HG03378 (cell line): ENCODE data around the gene ATP1A4.

Experiments
- ATAC-seq: cut with Tn5 transposase; IDR thresholded peaks from one replicate; pipeline ENCODE4 v1.9.1; 2021; ENCODE audit warnings: mild to moderate bottlenecking, moderate library complexity; ENCODE audit not compliant: unreplicated experiment

ATP1A4 gene

GRCh38 chr1:160169553-160170399 is 18.4 kb downstream of the ATP1A4 start:
- ATAC-seq = peak; percentile 67

GRCh38 chr1:160171354-160171753 is 20.0 kb downstream of the ATP1A4 start:
- ATAC-seq = no peak

DNA sequence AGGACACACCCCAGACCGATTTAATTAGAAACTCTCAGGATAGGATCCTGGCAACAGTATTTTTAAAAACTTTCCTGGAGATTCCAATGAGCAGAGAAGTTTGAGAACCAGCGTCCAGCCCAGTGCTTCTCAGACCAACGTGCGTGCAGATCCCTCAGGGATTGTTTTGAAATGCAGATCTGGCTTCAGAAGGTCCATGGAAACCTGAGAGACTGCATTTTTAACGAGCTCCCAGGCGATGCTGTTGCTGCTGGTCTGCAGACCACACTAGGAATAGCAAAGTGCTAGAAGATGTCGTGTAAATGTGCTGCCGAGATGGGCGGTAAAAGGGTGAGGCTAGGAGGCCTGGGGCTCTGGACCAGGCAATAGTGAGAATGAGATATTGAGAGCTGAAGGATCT is 20.6 kb downstream of the ATP1A4 start:
- no peak for ATAC-seq

DNA sequence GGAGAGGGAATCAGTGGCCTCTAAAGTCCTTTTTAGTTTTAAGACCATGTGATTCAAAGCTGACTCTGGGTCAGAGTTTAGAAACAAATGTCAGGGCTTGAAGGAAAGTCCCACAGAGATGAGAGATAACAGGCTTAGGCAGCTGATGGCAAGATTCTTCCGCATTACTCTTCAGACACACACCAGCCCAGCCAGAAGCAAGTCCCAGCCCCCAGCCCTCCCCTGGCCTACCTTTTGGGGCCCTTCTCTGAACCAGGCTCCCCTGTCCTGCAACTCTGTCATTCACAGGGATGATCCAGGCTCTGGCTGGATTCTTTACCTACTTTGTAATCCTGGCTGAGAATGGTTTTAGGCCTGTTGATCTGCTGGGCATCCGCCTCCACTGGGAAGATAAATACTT is 25.8 kb downstream of the ATP1A4 start:
- no peak for ATAC-seq

GRCh38 chr1:160177667-160178066 is 26.3 kb downstream of the ATP1A4 start:
- ATAC-seq = no peak

DNA sequence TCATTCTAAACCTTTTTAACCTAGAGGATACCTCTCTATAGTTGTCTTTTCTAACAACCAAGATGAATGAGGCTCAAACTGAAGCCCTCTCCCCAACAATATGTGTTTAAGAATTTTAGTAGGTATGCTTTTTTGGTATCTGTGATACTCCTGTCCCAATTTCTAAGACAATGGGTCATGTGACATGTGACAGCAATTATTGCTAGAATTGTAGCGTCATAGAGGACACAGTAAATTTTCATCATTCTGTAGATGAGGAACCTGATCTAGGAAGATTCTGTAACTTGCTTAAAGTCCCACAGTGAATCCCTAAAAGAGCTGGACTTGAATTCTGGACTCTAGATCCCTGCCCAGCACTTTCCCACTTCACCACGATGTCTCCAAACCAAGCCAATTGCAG is 27.3 kb downstream of the ATP1A4 start:
- no peak for ATAC-seq

DNA sequence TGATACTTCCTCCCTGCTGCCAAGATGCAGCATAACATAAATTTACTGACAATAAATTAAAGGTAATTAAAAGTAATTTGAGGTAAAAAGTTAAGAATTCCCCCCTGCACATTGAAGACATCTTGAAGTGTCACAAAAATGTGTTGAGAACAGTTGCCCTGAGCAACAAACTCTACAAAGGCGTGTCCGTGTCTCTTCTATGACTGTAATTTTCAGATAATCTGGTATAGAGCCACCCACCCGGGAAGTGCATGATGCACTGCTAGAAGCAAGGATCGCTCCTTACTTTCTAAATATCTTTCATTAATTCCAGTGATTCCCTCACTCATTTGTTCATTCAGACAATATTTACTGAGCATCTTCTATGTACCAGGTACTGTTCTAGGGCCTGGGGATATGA is 27.9 kb downstream of the ATP1A4 start:
- no peak for ATAC-seq

GRCh38 chr1:160186246-160186645 is 34.8 kb downstream of the ATP1A4 start:
- no peak for ATAC-seq

GRCh38 chr1:160186729-160187128 is 35.3 kb downstream of the ATP1A4 start:
- no peak for ATAC-seq

GRCh38 chr1:160187407-160187806 is 36.0 kb downstream of the ATP1A4 start:
- ATAC-seq = no peak

GRCh38 chr1:160188341-160188740 is 36.9 kb downstream of the ATP1A4 start:
- ATAC-seq = no peak

DNA sequence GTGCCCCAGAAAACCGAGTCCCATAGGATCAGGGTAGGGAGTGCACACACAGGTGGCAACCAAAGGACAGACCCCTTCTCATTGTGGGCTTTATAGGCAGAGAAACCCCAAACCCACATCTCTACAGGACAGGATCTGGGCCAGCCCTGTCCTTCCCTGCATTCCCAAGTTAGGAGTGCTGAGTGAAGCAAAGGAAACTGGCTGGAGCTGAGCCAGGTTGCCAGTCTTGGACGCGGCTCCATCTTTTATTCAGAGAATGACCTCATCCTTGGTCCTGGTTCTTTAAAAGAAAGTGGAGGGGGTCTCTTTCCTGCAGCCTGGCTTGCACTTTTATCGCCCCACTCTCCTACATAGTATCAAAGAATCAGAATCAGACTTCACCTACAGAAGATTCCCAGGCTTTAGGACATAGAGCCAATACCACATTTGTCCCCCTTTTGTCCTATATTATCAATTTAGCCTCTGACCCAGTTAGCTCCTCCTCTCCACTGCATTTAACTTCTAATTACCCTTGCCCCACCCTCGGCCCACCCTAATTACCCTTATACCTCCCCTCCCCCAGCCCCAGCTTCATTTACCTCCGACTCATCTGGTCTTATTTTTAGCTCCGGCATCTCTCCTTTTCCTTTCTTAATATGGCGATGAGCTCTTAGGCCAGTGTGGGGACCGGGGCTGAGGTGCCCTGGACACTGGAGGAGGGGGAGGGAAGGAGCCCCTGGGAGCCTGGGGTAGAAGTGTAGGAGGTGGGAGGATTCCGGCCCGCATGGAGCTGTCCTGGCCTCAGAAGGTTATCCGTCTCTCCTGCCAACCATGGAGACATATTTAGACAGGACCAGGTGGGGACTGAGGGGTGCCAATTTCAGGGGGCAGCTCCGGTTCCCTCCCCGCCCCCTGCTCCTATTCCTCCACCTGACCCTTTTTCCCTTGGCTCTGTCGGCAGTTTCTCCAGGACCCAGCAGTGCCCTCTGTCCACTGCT is 38.5 kb downstream of the ATP1A4 start, which contains the start of gene CASQ1:
Gene CASQ1 (plus strand): TSS at position 927 of the 977 bp plus-strand sequence. CDS start 177 bp downstream, outside the sequence.
- ATAC-seq = no peak

- no peak for ATAC-seq
Measured at GRCh38 chr1:160191756-160192155, 40.4 kb downstream of the ATP1A4 start.

- no peak for ATAC-seq
Measured at GRCh38 chr1:160192234-160192633, 40.8 kb downstream of the ATP1A4 start.

DNA sequence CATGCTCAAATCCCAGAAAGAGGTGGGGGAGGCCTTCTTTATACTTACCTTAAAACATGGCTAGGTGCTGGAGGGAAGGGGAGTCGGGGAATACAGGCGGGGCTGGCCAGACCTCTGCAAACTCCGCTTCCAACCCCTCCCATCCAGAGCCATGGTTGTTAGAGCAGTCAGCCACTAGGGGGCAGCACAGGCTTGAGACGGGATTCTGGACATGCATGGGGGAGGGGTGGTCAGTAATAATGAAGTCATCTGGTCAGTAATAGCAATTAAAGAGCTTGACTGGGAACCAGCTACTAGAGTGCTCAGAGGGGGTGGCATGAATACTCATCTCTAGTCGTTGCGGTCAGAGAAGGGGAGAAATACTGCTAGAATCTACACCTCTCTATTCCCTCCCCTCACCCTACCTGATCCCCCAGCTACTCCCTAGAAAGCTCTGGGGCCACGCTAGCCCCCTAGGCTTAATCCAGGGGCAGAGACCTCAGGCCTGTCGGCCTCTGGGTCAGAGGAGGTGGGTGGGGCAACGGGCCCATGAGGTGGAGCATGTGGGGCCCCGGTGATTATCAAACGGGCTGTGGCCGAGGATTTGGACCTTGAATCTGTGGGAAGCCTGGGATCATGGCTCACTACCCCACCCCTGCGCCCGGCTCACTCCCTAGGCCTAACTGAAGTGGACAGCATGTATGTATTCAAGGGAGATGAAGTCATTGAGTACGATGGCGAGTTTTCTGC is 41.9 kb downstream of the ATP1A4 start:
- ATAC-seq = no peak

DNA sequence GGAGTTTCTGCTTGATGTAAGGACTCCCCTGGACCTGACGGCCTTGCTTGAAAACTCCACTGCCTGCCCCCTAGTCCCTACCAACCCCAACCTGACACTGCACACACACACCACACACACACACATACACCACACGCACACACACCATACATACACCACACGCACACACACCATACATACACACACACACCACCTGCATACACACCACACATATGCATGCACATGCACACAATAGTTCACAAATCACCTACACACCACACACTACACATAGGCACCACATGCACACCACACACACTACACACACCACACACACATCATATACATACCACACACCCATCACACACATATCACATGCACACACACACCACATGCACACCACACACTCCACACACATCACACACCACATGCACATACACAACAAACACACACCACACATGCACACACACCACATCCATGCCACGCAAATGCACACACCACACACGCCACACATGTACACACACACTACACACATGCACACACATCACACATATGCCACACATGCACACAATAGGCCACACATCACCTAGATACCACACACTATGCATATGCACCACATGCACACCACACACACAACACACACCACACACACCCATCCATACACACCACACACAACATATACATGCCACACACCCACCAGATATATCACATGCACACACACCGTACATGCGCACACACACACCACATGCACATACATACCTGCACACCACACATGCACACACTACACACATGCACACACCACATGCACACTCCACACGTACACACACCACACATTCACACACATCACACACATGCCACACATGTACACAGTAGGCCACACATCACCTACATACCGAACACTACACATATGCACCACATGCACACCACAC is 42.7 kb downstream of the ATP1A4 start:
- no peak for ATAC-seq

GRCh38 chr1:160194737-160195059 is 43.3 kb downstream of the ATP1A4 start:
- ATAC-seq = no peak

DNA sequence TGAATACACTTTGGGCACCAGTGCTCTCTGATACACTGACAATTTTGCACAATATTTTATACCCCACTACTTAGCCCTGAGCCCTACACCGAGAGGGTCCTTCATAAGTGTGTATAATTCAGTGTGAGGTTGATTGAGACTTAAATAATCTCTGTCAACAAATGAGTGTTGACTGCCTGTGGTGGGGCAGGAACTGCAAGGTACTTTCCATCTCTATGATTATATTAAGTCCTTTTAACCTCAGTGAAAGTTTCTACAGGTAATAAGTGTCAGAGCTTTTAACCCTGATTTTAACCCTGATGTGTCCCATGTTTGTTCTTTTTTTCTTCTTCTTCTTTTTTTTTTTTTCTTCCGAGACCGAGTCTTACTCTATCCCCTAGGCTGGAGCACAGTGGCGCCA is 44.7 kb downstream of the ATP1A4 start:
- peak; percentile 51 for ATAC-seq

- no peak for ATAC-seq
Measured at GRCh38 chr1:160197231-160197630, 45.8 kb downstream of the ATP1A4 start.

DNA sequence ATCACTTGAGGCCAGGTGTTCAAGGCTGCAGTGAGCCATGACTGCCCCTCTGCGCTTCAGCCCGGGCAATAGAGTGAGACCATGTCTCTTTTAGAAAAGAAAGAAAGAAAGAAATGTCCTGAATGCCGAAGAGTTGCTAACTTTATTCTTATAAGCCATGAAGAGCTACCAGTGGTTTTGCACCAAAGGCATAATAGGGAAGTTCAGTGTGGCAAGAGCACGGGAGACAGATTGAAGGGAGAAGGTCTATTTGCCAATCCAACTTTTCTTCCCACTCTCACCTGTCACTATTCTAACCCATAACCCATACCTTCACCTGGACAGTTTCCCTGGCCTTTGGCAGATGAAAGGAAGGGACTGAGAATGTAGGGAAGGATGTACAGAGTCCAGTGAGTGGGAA is 49.4 kb downstream of the ATP1A4 start:
- ATAC-seq = no peak
